Hepatocyte (in vitro differentiated cells): ENCODE measurements around the gene L3MBTL3. TPM values are rescaled to one million over a fixed set of nuclear protein-coding genes. Genes with fewer than 3 reads are reported as not detected.

Experiments
- DNase-seq: peaks from one replicate; pipeline ENCODE4 v3.0.0-alpha.2; 2016; ENCODE audit warnings: low spot score
- H2AFZ ChIP-seq: fragments of 200-600 bp; sonication (generic); 2 replicates; pipeline ENCODE4 v1.6.0; 2016; ENCODE audit warnings: antibody characterized with exemption, mild to moderate bottlenecking
- H3K27ac ChIP-seq: fragments of 200-600 bp; sonication (generic); 2 replicates; pipeline ENCODE4 v1.5.1; 2016; ENCODE audit warnings: mild to moderate bottlenecking
- H3K27me3 ChIP-seq: fragments of 200-600 bp; sonication (generic); 2 replicates; pipeline ENCODE4 v1.6.1; 2016
- H3K36me3 ChIP-seq: fragments of 200-600 bp; sonication (generic); replicated peaks from 2 replicates; pipeline ENCODE4 v1.5.1; 2016; ENCODE audit warnings: low read depth; ENCODE audit not compliant: insufficient read depth
- H3K4me1 ChIP-seq: fragments of 200-600 bp; sonication (generic); 2 replicates; pipeline ENCODE4 v1.5.1; 2016; ENCODE audit warnings: mild to moderate bottlenecking, moderate library complexity; ENCODE audit not compliant: insufficient read depth
- H3K4me2 ChIP-seq: fragments of 200-600 bp; sonication (generic); 2 replicates; pipeline ENCODE4 v1.6.0; 2016
- H3K4me3 ChIP-seq: fragments of 200-600 bp; sonication (generic); 2 replicates; pipeline ENCODE4 v1.5.1; 2016; ENCODE audit warnings: mild to moderate bottlenecking
- H3K79me2 ChIP-seq: fragments of 200-600 bp; sonication (generic); 2 replicates; pipeline ENCODE4 v1.6.0; 2017; ENCODE audit warnings: mild to moderate bottlenecking
- H3K9me2 ChIP-seq: fragments of 200-600 bp; sonication (generic); replicated peaks from 2 replicates; pipeline ENCODE4 v1.6.0; 2017; ENCODE audit warnings: mild to moderate bottlenecking; ENCODE audit not compliant: insufficient read depth
- H3K9me3 ChIP-seq: fragments of 200-600 bp; sonication (generic); 2 replicates; pipeline ENCODE4 v1.5.1; 2016; ENCODE audit warnings: low read depth, mild to moderate bottlenecking
- H4K20me1 ChIP-seq: fragments of 200-600 bp; sonication (generic); 2 replicates; pipeline ENCODE4 v1.6.0; 2016; ENCODE audit warnings: mild to moderate bottlenecking; ENCODE audit not compliant: insufficient read depth, poor library complexity, severe bottlenecking
- CTCF ChIP-seq: fragments of 200-600 bp; sonication (generic); IDR thresholded peaks from 2 replicates; pipeline ENCODE4 v1.5.1; 2016; ENCODE audit warnings: antibody characterized with exemption, mild to moderate bottlenecking; ENCODE audit not compliant: poor library complexity
- EZH2 ChIP-seq: fragments of 200-600 bp; sonication (generic); IDR thresholded peaks from 2 replicates; pipeline ENCODE4 v1.6.1; 2016; ENCODE audit warnings: antibody characterized with exemption, mild to moderate bottlenecking, borderline replicate concordance
- EZH2phosphoT487 ChIP-seq: fragments of 200-600 bp; sonication (generic); IDR thresholded peaks from one replicate; pipeline ENCODE4 v1.6.1; 2018; ENCODE audit warnings: antibody characterized with exemption, mild to moderate bottlenecking, low read depth, moderate library complexity; ENCODE audit not compliant: unreplicated experiment, severe bottlenecking
- WGBS: methylation state at CpG from one replicate; pipeline ENCODE4 v1.1.6; 2016; ENCODE audit warnings: low lambda C conversion rate; ENCODE audit errors: missing lambda C conversion rate; 5-methylcytosine and 5-hydroxymethylcytosine counted together
- polyA plus RNA-seq: library from polyadenylated mRNA; unstranded; fragments of >200 nt; fragmentation: Nextera tagmentation; extraction: Ambion mirVana; gene quantifications from 2 replicates; pipeline ENCODE4 v1.2.1, GENCODE V29; 2016
- total RNA-seq: library from RNA; depleted of rRNA; stranded (reverse); fragments of >200 nt; gene quantifications from 2 replicates; pipeline ENCODE4 v1.2.3, GENCODE V29; 2014

The L3MBTL3 gene
- total and polyA plus RNA-seq, 2 experiments from 2014 or later = 5.3 to 20.1 TPM

GRCh38 chr6:129978148-129978916 is 40.0 kb upstream of the L3MBTL3 start:
- TF ChIP-seq EZH2phosphoT487 = no peak
- TF ChIP-seq CTCF = no peak
- TF ChIP-seq EZH2 = no peak
- Histone ChIP-seq H4K20me1 (no peaks in the 10 kb centered on the region), H3K36me3 (no peaks in the 10 kb centered on the region), H3K79me2 (no peaks in the 10 kb centered on the region), H3K4me2 (no peak overlapping the region), H3K4me3 (no peak overlapping the region), H3K27me3 (no peaks in the 10 kb centered on the region), H3K27ac (no peak overlapping the region), H3K9me3 (no peaks in the 10 kb centered on the region), H3K9me2 (no peaks in the 10 kb centered on the region), H3K4me1 (no peaks in the 10 kb centered on the region), H2AFZ (no peak overlapping the region)
- WGBS = 91% methylated on average over 6 of the region's 6 CpGs
- no peak for DNase-seq

GRCh38 chr6:129980821-129981220 is 37.6 kb upstream of the L3MBTL3 start:
- Histone ChIP-seq H3K27ac (no peak overlapping the region), H2AFZ (no peak overlapping the region), H3K9me3 (no peaks in the 10 kb centered on the region), H4K20me1 (no peaks in the 10 kb centered on the region), H3K79me2 (no peaks in the 10 kb centered on the region), H3K4me1 (no peaks in the 10 kb centered on the region), H3K4me2 (no peak overlapping the region), H3K36me3 (no peaks in the 10 kb centered on the region), H3K9me2 (no peaks in the 10 kb centered on the region), H3K4me3 (no peak overlapping the region), H3K27me3 (no peaks in the 10 kb centered on the region)
- 96% methylated on average over 1 of the region's 1 CpG for WGBS
- no peak for DNase-seq
- TF ChIP-seq CTCF = no peak
- no peak for TF ChIP-seq EZH2
- no peak for TF ChIP-seq EZH2phosphoT487

DNA sequence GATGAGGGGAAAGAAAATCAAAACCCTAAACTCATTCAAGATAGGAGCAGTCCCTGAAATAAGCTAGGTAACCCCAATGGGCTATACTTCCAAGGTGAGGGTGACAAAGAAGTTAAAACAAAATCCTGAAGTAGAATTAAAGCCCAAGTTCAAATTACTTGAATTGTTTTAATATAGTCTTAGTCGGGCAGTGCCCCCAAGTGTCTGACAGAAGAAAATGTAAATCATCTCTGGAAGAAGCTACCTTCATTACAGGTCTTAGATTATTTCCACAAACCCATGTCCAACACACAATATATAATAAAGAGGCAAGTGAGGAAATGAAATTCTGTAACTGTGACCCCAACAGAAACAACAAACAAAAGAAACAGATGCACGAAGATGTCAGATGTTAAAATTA is 36.8 kb upstream of the L3MBTL3 start:
- no peaks in the 10 kb centered on the region for H3K36me3 ChIP-seq
- H3K9me3 ChIP-seq = no peaks in the 10 kb centered on the region
- no peak overlapping the region for H3K4me2 ChIP-seq
- no peaks in the 10 kb centered on the region for H3K4me1 ChIP-seq
- TF ChIP-seq EZH2phosphoT487 (no peak), CTCF (peak; percentile 28)
- WGBS = 67% methylated on average over 2 of the region's 2 CpGs
- no peak for DNase-seq
- no peaks in the 10 kb centered on the region for H3K27me3 ChIP-seq
- H3K79me2 ChIP-seq = no peaks in the 10 kb centered on the region
- no peak overlapping the region for H3K27ac ChIP-seq
- H3K9me2 ChIP-seq = no peaks in the 10 kb centered on the region
- H3K4me3 ChIP-seq = no peak overlapping the region
- no peaks in the 10 kb centered on the region for H4K20me1 ChIP-seq
- H2AFZ ChIP-seq = no peak overlapping the region
